LNCaP clone FGC (cell line): Measurements from ENCODE around the gene AOPEP.
A peak's percentile ranks its signal among the peaks of the same experiment; 100 is the strongest.

Source experiments
- DNase-seq: peaks from one replicate; pipeline ENCODE4 v3.0.0-alpha.2; 2011; ENCODE audit warnings: low read depth
- H3K4me3 ChIP-seq: 2 replicates; pipeline ENCODE4 v1.5.1; 2011; ENCODE audit warnings: mild to moderate bottlenecking, low read depth, low read length, control low read depth
- TF ChIP-seq, protein P1 (sequence below): IDR thresholded peaks from 2 replicates; pipeline ENCODE4 v1.5.1; 2012; ENCODE audit warnings: mild to moderate bottlenecking; ENCODE audit not compliant: control insufficient read depth, insufficient read depth; ENCODE audit errors: extremely low read depth

The AOPEP gene

DNA sequence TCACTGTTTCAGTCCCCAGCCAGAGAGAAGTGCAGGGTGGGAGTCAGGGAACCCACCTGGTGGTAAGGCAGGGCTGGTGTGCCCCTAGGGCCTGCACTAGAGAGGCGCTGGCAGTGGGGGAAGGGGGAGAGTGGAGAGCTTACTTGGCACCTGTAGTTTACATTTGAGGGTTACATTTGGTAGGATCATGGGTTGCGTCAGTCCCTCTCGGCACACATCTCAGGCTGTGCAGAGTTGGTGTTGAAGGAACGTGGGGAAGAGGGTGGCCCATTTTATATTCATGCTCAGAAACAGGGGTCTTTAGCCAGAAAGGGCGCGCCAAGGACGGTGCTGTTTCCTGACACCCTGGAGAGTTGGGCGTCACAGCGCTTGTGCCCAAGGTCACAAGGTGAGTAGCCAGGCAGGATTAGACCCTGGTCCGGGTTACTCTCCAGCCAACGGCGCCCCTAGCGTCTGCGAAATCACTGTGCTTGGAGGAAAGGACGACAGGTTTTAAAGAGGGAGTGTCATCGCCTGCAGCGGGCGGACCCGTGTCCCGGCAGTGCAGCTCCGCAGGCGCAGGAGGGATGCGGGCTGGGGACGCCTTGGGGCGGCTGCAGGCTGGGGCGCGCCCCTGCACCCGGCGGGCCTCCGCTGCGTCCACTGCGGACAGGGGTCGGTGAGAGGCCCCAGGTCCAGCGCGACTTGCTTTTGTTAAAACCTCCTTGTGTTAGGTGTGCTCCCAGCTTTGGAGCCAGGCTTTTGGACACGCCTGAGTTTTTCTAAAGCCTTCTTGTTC, 318.4 kb downstream of the AOPEP start:
- DNase-seq: no peak
- no peak overlapping the region for H3K4me3 ChIP-seq
- TF ChIP-seq, protein P1, sequence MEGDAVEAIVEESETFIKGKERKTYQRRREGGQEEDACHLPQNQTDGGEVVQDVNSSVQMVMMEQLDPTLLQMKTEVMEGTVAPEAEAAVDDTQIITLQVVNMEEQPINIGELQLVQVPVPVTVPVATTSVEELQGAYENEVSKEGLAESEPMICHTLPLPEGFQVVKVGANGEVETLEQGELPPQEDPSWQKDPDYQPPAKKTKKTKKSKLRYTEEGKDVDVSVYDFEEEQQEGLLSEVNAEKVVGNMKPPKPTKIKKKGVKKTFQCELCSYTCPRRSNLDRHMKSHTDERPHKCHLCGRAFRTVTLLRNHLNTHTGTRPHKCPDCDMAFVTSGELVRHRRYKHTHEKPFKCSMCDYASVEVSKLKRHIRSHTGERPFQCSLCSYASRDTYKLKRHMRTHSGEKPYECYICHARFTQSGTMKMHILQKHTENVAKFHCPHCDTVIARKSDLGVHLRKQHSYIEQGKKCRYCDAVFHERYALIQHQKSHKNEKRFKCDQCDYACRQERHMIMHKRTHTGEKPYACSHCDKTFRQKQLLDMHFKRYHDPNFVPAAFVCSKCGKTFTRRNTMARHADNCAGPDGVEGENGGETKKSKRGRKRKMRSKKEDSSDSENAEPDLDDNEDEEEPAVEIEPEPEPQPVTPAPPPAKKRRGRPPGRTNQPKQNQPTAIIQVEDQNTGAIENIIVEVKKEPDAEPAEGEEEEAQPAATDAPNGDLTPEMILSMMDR: no peak

DNA sequence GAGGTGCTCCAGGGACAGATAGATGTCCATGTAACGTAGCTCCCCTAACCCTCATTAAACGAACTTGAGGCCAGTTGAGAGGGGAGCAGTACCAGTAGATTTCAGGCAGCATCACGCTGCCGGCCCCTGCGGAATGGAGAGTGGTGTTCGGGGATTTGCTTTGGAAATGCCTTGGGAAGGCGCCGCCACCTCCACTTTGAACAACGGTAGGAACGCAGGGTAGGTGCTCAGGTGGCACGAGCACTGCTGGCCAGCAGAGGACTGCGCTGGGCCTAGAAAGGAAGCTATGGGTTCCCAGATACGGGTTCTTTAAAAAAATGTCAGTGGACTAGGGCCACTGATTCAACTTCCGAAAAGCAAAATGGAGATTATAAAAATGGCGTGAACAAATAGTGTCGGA, 319.3 kb downstream of the AOPEP start:
- DNase-seq: no peak
- TF ChIP-seq, protein P1: no peak
- H3K4me3 ChIP-seq: no peak overlapping the region

DNA sequence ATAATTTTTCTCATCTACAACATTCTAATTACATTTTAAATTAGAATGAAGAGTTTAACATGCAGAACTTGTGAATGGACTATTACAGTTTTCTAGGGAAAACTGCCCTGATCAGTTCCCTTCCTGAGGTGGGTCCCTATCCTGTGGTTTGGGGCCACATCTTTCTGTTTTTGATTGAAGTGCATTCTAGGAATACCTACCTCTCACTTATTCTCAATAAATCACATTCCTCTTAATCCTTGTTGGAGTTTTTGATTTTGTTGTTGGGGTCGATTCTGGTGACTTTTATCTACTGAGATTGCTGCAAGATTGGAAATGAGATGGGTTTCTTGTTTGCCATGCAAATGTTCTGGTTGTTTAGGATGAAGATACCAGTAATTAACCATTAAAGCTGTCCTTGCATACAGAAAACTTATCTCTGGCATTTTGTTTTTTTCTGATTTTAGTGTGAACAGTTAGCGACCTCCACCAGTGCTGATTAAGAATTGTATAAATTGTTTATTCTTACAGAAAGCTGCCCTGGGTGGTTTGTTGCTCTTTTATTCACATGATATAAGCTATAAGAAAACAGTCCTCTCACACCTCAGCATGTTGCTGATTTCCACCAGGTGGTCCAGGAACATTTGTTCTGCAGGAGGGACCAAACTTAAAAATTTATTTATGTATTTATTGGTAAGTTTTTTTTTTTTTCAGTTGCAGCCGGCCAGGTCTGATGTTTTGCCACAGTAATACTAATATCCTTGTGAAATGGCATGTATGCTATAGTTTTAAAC, 321.1 kb downstream of the AOPEP start:
- H3K4me3 ChIP-seq: no peak overlapping the region

DNA sequence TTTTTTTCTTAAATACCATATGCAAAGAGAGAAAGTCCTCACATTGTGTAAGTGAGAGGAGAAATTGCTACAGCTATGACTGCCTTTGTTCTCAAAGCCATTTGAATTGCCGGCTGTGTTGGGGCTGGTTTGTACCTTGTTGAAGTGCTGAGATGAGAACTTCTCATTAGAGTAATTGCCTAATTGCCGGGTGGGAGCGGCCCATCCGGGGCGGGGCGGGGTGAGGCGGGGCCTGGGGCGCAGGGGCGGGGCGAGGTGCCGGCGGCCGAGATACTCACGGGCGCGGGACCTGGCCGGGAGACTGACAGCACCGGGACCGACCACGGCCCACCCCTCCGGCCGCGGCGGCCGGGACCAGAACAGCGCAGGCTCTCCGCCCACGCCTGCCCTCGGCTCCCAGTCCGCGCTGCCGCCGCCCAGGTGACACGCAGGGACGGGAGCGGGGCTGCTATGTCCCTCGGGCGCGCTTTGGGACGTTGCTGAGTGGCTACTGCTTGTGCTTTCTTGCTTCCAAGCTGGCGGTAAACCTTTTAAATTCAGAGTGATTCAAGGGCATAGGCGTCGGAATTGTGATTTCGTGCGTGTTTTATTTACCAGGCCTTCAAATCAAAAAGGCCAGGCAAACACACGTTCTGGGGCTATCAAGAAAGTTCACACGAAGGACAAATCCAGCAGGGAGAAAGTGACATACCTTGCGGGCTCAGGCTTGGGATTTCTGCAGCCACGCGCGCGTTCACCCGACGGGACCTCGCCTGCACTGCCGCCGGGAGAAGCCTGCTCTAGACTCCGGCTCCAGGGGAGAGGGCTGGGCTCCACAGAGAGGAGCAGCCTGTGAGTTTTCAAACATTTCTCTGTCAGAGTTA, 322.0 kb downstream of the AOPEP start:
- DNase-seq: no peak
- H3K4me3 ChIP-seq: peak overlapping the region; percentile 58
- TF ChIP-seq, protein P1: no peak

More for the DNA sequence above, 321.1 kb downstream of the AOPEP start:
- no peak for DNase-seq
- TF ChIP-seq, protein P1: no peak

DNA sequence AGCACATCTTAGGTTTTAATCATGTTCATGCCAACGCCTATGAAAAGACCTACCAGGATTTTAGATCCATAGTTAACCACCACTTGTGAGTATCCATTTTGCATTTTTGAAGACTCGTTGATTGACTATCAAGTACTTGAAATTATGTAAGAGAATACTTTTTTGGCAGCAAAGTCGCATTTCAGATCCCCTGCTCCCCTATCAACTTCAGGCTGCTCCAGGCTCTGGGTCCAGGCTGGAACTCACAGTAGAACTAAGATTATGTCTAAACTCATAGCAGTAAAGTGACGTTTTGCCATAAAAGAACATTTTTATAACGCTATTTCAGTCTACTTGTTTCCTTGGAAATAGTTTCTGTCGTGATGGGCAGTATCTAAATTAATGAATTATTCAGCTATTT, 323.3 kb downstream of the AOPEP start:
- TF ChIP-seq, protein P1: no peak
- no peak overlapping the region for H3K4me3 ChIP-seq
- no peak for DNase-seq

DNA sequence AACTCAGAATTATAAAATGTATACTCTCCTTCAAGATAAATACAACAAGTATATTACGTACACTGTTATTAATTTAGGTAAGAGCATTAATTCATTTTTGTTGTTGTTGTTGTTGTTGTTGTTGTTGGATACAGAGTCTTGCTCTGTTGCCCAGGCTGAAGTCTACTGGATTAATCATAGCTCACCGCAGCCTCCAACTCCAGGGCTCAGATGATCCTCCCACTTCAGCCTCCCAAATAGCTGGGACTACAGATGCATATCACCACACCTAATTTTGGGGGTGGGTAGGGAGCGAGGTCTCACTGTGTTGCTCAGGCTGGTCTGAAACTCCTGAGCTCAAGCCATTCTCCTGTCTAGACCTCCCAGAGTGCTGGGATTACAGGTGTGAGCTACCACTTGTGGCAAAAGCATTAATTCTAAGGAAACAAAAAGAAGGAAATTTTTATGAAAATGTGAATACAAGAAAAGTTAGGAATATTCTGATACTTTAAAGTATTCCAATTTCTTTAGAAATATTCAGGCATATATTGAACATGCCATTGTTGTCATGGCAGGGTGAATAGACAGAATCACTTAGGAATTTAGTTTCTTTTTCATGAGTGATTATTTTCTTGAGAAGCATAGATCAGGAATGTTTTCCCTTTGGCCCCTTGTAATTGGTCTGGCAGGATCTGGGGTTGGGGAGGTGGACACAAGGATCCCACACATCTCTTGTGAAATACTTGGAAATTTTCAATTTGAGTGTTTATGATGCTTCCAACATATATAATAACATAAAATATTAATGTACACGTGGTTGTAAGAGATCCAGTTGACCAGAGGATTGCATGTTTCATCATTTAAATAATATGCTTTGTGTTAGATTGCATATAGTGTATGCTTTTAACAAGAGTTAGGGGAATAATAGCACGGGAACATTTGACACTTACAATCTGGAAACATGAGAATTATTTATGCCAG, 327.4 kb downstream of the AOPEP start:
- DNase-seq: no peak
- TF ChIP-seq, protein P1: no peak
- H3K4me3 ChIP-seq: no peak overlapping the region
